Fibroblast of gingiva (primary cell): Measurements from ENCODE around the gene FER1L5.
A peak's percentile ranks its signal among the peaks of the same experiment; 100 is the strongest.

Experiments used
- DNase-seq: peaks from one replicate; pipeline ENCODE4 v3.0.0-alpha.2; 2011; ENCODE audit warnings: low read depth

Gene FER1L5

DNA sequence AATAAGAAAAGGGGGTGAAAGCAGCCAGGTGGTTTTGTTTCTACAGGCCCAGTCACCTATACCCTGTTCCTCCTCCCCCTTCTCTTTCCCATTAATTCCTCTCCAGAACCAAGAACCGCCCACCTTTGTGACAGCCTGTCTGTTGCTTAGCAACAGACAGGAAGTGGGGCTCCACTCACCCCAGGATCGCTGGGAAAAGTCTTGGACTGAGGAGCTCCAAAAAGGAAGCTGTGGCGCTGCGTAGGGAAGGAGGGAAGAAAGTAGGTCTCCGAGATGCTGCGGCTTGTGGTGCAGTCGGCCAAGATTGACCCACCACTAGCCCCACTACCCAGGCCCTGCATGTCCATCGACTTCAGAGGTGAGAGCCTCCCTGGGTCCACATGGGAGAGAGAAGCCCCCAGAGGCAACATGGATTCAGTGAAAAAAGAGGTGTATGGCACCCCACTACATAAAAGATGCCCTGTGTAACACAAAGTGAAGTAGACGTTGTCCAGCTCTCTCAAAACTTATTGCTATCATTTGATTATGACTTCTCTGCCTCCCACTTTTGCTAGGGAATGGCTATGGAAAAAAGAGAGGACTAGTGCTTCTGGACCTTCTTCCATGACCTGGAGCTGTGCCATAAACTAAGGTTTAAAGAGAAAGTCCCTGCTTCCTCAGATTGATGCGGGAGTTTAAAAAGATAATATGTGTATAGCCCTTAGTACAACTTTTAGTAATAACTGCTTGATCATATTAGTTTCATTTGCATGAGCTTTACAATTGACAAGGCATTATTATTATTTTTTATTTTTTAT is at the start of gene FER1L5:
Gene FER1L5 (plus strand): TSS at position 201 of the 797 bp plus-strand sequence. CDS start 73 bp downstream, at position 274.
- DNase-seq = no peak

GRCh38 chr2:96594282-96594681 is 48.3 kb upstream of the FER1L5 start:
- DNase-seq = no peak

DNA sequence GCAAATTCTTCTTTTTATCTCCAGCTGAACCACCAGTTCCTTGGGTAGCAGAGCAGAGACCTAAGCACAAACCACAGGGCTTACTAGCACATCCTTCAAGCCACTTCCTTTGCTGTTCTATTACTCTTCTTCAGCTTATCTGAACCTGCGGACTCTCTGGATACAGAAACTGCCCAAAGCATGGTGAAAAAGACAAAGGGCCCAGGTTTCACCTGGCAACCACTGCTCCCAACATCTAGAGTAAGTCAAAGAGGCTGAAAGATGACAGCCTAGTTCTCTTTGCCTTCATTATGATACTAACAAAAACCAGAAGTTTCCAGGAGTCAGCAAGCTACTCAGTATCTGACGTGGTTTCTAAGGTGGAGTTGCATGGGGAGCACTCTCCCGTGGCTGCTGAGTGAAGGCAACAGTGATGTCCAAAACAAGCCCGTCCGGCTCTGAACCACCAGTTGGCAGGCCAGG is 47.8 kb upstream of the FER1L5 start:
- no peak for DNase-seq

DNA sequence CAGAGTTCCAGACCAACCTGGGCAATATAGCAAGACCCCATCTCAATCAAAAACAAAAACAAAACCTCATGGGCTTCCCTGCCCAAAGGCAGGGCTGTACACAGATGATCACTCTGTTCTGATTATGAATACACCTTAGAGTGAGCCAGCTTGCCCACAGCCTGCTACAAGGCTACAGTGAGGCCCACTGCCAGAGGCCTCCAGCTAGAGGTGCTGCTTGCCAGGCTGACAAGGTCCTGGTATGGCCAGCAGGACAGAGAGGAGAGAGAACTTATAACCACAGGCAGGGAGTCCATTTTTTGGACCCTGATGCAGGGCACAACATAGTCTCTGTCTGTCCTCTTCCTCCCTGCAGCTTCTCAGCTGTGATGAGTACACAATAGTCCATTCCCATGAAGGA is 46.0 kb upstream of the FER1L5 start:
- no peak for DNase-seq

GRCh38 chr2:96599941-96600340 is 42.6 kb upstream of the FER1L5 start:
- DNase-seq = no peak

- DNase-seq = no peak
Observed at GRCh38 chr2:96601382-96602292, 40.9 kb upstream of the FER1L5 start.

GRCh38 chr2:96602330-96602823 is 40.2 kb upstream of the FER1L5 start:
- no peak for DNase-seq

GRCh38 chr2:96604104-96604503 is 38.5 kb upstream of the FER1L5 start:
- DNase-seq = no peak

GRCh38 chr2:96608469-96609455 is 33.8 kb upstream of the FER1L5 start:
- peak; percentile 39 for DNase-seq

- DNase-seq = no peak
Observed at GRCh38 chr2:96616128-96616527, 26.4 kb upstream of the FER1L5 start.

DNA sequence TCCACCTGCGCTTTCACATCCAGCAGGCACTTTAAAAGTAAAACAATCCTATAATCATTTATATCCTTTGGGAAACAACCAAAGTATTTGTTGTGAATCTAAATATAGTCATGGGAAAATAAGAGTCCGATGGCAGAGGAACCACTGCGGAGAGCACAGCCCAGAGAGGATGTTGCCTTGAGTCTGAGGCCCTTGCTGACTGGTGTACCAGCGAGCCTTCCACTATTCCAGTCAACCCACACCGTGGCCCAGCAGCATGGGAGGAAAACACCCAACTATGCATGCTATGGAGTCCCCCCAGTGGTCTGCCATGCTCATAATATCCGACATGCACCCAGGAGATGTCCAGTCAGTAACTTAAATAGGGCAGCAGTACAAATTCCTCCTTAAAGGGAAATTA is 26.0 kb upstream of the FER1L5 start:
- DNase-seq = no peak

DNA sequence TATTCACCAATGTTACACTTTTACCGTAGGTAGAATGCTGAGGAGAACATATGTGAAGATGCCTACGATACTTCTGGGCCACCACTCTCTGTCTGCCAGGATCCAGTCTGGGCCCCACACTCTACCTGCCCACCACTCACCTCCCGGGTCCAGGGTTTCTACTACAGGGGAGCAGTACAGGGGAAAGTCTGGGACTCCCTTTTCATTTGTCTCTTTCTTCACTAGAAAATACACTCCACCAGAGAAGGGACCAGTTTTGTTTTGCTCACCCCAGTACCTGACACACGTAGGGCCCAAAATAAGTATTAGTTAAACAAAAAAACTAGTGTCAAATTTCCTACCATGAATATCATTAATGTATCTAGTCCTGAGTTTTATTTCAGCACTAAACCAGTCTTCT is 25.6 kb upstream of the FER1L5 start:
- DNase-seq = no peak

DNA sequence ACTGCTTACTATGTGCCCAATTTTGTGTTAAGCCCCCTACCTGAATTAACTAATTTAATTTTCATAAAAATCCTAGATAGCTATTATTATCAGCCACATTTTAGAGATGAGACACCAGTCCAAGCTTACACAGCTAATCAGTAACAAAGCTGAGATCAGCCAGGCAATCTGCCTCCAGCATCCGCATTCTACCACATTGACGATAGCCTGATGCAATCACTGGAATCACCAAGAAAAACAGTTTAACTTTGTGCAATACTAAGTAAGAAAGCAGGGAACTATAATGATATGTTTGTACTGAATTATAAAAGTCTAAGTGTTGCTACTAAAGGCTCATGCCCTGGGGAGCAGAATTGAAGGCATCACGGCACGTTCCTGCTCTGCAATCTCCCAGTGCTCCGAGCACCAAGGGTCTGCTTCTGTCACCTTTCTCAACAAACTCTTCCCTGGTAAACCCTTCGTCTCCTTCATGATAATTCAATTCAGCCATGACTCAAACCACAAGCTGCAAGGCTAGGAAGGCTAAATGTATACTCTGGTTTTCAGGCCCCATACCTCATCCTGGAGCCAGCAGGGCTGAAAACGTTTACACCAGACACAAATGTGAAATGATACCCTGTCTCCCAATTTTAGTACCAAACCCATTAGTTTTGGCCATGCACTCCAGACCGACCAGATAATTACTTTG is 23.8 kb upstream of the FER1L5 start:
- peak; percentile 42 for DNase-seq

GRCh38 chr2:96622544-96622943 is 20.0 kb upstream of the FER1L5 start:
- no peak for DNase-seq

GRCh38 chr2:96623116-96623515 is 19.4 kb upstream of the FER1L5 start:
- DNase-seq = no peak

DNA sequence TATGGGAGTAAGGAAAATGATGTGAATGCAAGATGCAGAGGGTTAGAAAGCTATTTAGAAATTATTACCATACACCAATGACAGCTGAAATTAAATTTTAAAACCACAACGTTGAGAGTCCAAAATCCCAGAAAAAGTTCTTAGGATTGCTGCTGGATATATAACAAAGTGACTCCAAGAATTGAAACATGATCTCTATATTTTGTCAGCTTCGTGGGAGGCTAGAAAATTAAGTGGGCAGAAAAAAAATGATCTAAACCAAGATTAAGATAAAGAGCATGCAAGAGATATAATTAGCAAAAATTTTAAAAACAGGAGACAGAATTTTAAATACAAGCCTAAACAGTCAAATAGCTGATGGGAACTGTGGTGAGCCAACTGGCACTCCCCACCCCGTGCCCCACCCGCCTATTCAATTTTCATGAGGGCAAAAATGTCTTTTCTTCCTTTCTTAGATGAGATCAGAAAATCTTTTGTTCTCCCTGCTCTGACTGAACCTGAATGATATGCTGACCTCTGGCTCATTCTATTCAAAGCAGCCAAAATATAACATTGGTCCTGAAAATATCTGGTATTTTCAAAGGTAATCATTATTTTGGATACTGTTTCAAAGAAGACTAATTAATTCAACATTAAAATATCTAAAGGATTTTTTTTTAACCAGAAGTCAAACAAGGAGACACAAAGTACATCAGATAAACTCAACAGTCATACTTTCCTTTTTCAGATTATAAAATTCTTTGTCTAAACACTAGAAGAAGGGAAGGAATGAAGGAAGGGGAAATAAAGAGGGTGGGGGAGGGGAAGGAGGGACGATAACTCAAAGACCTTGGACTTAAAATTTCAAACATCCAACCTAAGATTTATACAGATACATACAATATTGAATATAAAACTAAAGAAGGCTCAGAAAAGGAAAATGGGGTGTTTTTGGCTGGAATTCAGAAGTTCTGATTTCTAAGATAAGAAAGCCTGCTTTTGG is 16.7 kb upstream of the FER1L5 start:
- DNase-seq = no peak

- peak; percentile 23 for DNase-seq
Observed at GRCh38 chr2:96626553-96626942, 16.0 kb upstream of the FER1L5 start.

- peak; percentile 81 for DNase-seq
Observed at GRCh38 chr2:96631804-96632435, 10.6 kb upstream of the FER1L5 start.

- no peak for DNase-seq
Observed at GRCh38 chr2:96633641-96634040, 8.9 kb upstream of the FER1L5 start.
